HG02759 (cell line): ENCODE data around the gene ZNF414.

Source experiments
- ATAC-seq: cut with Tn5 transposase; IDR thresholded peaks from one replicate; pipeline ENCODE4 v1.9.1; 2021; ENCODE audit warnings: mild to moderate bottlenecking, moderate library complexity; ENCODE audit not compliant: unreplicated experiment

ZNF414 gene

DNA sequence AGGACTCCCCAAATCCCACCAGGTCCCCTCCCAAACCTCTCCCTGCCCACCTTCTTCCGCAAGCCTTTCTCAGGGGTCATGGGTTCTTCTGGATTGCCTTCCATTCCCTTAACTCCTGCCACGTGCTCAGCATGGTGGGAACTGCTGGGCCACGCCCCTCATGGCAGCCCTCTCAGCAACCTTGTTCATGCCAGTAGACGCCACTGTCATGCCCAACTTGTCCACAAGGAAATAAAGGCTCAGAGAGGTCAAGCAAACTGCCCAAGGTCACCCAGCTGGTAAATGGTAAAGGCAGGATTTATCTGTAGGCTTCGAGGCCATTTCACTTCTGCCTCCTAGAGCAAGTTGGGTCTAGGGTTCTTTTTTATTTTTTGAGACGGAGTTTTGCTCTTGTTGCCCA lies 22.4 kb downstream of the ZNF414 start:
- no peak for ATAC-seq

DNA sequence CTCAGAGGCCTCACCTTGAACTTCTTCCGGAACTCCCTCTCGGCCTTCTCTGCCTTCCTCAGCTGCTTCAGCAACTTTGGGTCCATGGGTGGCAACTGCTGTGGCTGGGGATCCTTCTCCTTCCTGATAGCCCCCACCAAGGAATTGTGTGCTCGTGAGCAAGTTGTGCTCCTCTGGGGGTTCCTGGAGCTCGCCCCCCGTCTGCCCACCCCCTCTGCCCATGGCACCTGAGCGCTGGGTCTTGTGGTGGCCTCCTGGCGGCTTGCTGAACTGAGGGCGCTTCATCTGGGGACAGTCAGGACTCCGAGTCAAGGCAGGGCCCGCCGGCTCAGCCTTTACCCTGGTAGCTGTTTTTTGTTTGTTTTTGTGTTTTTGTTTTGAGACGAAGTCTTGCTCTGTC lies 23.1 kb downstream of the ZNF414 start:
- no peak for ATAC-seq

DNA sequence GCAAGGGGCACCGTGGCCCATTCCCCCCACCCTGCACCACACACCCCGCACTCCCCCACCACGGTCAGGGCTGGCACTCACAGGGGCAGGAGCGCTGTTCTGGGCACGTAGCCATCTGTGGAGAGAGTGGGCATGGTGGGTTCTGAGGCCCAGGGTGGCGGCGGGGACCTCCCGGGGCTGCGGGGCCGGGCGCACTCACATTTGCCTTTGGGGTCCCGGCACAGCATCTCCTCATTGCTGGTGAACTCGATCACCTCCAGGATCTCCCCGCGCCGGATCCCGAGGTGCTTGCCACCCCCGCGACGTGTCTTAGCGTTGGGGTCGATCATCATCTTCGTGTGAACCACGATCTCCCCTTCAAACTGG lies 23.6 kb downstream of the ZNF414 start:
- no peak for ATAC-seq

DNA sequence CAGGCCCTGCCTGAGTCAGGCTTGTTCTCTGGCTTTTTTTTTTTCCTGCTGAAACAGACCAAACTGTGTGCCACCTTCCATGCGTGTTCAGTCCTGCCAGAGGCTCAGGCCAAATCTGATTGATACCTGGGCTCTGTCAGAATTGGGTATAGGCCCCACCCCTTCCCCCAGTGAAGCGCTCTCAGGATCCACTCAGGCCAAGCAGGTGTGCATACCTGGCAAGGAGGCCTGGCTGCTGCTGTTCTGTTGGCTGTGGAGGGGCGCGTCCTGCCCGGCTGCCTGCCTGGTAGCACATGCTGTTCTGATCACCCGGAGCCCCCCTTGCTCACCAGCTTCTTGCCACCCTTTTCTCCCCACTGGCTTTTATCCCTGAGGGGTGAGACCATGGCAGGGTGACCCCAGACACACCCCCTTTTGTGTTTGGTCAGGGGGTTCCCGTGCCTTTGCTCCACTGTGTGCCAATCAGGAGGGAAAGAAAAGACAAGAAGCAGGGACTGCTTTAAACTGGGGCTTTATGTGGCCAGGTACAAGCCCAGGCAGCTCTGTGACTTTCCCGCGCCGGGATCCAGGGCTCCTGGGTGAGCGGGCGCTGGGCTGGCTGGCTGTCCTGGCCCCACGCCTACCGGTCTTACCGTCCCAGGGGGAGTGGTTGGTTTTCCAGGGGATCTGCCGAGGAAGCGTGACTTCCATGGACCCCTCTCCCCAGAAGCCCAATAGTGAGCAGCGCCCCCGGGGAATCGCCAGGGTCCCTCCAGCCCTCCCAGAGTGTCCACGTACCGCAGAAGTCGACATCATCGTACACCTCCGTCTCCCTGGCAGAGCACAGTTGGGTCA lies 24.2 kb downstream of the ZNF414 start:
- ATAC-seq, result no peak

DNA sequence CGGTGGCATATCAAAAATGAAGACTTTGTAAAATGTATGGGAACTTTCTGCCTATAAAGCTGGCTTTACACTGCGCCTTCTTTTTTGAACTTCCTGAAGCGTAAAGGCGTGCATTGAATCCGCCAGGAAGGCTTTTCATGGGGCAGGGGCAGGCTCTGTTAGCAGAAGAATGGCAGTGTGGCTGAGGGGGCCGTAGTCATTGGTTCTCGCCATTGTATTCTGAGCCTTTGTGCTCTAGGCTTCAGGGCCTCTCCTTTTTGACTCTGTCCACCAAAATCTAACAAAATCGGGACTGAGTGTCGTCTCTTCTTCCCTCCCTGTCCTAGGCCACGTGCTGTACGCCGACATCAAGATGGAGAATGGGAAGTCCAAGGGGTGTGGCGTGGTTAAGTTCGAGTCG lies 25.6 kb downstream of the ZNF414 start:
- no peak for ATAC-seq

DNA sequence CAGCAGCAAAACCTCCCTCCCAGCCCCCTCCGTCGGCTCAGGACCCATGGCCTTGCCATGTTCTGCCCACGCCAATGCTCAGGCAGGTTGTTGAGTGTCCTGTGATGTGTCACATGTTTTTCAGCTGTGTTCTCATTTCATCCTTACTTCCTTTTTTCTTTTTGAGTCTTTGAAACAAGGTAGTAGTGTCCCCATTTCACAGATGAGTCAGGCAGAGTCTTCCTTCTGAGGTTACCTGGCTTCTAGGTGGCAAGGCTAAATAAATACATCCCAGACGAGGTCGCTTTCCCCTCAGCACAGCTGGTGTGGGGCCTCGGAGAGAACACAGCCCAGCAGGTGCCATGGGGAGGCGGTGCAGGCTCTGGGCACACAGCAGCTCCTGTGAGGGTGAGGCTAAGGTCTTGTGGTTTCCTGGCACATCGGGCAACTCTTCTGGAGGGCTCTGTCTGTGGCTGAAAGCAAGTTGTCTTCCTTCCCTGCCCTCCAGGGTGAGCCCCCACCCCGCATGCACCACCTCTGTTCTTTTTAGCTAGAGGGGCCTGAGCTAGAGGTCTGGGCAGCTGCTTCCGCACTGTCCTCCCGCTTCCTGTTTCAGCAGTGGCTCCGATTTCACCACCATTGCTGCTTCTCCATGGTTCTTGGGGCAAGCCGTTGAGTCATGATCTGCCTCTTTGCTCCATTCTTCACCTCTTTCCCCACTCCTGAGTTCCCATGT lies 26.7 kb downstream of the ZNF414 start:
- peak; percentile 75 for ATAC-seq

DNA sequence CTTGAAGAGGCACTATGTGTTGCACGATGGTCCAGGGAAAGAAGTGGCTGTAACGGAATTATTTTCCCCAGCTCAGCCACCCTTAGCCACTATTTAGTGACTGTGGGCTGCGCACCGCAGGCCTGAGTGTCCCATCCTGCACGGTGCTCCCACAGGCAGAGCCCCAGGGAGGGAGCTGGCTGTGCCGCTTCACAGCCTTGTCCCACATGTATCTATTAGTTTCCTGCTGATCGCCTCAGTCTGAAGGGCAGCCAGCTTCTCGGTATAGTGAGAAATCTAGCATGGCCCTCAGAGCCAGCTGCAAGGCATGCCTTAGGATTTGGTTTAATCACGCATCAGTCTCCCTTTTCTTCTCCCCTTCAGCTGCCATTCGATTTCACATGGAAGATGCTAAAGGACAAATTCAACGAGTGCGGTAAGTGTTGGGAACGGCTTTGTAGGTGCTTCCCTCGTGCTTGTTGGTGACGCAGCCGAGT lies 27.3 kb downstream of the ZNF414 start:
- no peak for ATAC-seq

DNA sequence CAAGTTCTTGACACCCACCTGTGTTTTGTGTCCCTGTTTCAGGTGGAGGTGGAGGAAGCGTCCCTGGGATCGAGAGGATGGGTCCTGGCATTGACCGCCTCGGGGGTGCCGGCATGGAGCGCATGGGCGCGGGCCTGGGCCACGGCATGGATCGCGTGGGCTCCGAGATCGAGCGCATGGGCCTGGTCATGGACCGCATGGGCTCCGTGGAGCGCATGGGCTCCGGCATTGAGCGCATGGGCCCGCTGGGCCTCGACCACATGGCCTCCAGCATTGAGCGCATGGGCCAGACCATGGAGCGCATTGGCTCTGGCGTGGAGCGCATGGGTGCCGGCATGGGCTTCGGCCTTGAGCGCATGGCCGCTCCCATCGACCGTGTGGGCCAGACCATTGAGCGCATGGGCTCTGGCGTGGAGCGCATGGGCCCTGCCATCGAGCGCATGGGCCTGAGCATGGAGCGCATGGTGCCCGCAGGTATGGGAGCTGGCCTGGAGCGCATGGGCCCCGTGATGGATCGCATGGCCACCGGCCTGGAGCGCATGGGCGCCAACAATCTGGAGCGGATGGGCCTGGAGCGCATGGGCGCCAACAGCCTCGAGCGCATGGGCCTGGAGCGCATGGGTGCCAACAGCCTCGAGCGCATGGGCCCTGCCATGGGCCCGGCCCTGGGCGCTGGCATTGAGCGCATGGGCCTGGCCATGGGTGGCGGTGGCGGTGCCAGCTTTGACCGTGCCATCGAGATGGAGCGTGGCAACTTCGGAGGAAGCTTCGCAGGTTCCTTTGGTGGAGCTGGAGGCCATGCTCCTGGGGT lies 28.2 kb downstream of the ZNF414 start:
- ATAC-seq, result no peak

DNA sequence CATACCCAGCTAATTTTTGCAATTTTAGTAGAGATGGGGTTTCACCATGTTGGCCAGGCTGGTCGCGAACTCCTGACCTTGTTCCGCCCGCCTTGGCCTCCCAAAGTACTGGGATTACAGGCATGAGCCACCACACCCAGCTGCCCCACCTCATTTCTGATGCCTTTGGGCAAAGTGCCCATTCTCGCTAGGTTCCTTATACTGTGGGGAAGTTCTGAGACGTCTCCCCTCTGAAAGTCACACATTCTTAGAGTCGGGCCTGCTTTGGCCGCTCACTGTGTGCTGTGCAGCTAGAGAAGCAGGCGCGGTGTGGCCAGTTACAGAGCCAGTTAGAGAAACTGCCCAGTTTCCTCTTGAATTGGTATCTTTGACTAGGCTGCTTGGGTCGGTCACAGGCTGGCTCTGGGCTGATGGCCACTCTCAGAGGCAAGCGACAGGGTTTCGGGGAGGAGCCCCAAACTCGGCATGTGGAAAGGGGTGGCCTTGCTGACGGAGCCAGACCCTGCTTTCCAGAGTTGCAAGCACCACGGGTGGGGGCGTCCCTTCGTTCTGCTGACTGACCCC lies 29.6 kb downstream of the ZNF414 start:
- ATAC-seq, result no peak

DNA sequence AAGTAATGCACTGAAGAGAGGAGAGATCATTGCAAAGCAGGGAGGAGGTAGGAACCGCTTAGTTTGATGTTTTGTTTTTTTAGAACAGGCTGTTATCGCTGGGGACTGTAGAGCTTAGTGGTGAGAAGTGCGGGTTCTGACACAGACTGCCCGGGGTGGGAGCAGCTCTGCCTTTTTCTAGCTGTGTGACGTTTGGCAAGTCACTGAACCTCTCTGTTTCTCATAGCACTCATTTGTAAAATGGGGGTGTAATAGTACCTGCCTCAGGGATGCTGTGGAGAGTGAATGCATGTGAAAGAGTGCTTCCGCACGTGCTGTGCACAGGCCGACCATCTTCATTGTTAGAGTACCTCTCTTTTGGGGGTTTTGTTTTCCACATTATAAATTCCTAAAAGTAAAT lies 30.8 kb downstream of the ZNF414 start:
- ATAC-seq, result no peak

DNA sequence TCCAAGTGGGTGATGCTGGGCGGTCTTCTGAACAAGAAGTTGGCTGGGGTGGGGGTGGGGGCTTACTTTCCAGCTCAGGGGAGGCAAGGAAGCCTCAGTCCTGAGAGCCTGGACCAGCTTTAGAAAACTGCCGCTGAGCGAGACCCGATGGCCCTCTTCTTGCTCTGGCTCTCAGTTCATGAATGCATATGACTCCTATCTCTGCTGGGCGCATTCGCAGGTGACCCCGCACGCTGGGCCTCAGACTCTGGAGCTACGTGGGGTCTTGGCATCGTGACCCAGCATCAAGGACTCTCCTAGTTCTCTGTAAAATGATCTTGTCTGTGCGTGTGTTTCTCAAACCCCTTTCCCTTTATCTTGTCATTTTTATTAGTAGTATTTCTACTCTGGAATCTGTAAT lies 31.3 kb downstream of the ZNF414 start:
- ATAC-seq, result no peak

DNA sequence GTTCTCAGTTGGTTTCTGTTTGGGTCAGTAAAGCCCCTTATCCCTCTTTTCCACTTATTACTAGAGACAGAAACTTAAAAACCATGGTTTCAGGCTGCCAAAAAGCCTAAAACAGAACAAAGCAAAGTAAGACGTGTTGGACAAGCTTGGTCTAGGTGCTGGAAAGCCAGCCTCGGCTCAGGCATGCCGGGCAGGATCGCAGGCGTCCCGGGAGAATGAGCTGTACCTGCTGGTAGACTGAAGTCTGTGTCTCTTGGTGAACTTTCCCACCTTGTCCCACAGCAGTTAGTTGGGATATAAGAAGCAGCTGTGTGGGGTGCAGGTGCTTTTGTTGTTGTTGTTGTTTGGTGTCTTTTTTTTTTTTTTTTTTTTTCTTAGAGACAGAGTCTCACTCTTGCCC lies 32.4 kb downstream of the ZNF414 start:
- ATAC-seq, result no peak

DNA sequence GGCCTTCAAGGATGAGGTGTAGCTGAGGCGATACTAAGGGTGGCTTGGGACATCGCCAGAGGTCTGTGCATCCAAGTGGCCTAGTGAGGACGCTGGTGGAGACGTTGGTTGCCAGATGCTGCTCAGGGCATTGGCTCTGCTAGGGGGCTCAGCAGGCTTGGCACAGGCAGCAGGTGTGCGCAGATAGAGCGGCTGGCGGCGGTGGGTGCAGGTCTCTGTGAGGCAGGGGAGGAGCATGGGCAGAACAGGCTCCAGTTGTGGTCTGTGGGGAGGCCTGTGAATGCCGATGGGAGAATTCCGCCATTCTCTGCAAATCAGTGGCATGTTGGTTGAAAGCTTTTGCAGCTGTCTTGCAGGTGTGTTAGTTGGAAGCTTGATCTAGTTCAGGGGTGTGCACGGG lies 32.8 kb downstream of the ZNF414 start:
- ATAC-seq, result no peak

DNA sequence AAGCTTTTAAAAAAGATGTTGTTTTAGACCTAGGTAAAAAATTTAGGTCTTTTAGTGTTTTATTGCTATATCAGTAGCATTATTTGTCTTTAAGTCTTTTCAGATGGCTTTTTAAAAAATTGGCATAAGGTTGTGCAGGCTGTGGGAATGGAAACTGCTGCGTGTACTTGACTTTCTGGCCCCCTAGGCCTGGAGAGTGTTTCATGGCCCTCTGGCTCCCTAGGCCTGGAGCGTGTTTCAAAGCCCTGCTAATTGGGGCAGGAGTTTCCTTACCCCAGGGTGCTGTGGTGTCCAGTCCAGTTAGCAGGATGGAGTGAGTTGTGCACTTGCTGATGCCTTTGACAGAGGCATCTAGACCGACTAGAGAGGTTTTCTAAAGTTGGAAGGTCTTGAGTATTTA lies 35.4 kb downstream of the ZNF414 start:
- ATAC-seq, result no peak

DNA sequence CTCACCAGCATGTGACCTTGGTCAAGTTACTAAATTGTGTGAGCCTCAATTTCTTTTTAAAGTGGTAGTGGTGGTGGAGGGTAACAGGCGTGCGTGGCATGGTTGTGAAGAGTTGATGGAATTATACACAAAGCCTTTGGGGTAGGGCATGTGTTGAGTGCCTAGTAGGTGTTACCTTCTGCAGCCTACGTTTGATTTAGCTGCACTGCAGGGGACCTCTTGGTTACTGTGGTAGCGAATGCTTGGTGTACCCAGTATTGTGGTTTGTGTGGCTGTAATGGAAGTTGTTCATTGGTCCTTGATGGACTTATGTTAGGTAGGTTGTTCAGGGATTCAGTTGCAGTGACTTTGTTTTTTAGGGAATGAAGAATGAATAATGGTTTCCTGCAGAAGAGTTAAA lies 36.1 kb downstream of the ZNF414 start:
- no peak for ATAC-seq

DNA sequence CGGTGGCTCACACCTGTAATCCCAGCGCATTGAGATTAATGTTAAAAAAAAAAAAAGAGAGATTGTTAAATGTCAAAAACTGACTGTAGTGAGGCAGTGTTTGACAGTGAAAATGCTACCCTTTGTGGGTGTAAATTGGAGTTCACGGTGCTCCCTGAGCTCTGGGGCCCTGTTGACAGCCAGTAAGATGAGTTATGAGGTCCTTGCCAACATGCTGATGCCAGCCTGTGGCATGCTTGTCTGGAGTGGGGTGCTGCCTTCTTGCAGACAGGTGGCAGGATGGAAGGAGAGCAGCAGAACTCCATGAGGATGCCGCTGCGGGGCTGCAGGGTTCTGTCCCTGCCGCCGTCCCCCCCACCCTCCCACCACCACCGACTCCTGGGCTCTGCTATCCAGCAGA lies 37.4 kb downstream of the ZNF414 start:
- ATAC-seq, result no peak

DNA sequence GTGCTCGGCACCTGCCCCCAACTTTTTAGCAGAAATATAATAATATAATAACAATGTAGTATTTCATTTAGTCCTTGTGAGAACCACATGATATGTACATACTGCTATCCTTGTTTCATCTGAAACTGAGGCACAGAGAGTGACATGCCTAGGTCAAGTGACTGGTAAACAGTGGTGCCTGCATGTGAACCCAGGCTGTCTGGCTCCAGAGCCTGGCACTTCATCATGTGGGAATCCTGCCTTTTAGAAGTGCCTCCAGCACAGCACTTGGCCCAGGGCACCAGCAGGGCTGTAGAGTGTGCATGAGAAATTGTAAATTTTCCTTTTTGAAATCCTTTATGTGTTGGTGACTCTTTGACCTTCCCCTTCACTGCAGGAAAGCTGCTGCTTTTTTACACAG lies 39.0 kb downstream of the ZNF414 start:
- no peak for ATAC-seq

DNA sequence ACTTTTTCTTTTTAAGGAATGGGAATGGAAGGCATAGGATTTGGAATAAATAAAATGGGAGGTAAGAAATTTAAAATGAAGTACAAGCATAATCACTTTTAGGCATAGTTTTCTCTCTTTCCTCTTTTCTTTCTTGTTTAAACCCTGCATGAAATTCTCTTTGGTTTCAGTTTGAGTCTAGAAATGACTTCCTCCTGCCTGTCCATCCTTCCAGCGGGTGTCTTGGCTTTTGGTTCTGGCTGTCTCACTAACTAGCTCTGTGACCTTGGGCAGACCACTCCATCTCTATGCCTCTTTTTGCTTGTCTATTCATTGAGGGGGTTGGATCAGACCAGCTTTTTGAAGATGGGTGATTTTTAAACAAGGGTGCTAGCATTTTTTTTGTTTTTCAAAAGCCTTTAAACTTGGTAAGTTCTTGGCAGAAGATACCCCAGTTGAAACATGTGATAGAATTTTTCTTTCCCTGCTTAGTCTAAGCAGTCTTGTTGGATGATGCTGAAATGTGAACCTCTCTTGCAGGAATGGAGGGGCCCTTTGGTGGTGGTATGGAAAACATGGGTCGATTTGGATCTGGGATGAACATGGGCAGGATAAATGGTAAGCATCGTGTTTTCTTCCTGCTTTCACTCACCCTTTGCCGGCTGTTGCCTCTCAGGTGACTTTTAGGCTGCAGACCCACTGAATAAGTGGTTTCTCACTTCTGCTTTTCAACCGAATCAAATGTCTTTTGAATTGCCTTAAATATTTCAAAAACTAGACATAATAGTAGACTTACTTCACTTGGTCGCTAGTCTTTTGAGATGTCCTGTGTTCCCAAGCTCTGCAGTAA lies 40.1 kb downstream of the ZNF414 start:
- no peak for ATAC-seq

DNA sequence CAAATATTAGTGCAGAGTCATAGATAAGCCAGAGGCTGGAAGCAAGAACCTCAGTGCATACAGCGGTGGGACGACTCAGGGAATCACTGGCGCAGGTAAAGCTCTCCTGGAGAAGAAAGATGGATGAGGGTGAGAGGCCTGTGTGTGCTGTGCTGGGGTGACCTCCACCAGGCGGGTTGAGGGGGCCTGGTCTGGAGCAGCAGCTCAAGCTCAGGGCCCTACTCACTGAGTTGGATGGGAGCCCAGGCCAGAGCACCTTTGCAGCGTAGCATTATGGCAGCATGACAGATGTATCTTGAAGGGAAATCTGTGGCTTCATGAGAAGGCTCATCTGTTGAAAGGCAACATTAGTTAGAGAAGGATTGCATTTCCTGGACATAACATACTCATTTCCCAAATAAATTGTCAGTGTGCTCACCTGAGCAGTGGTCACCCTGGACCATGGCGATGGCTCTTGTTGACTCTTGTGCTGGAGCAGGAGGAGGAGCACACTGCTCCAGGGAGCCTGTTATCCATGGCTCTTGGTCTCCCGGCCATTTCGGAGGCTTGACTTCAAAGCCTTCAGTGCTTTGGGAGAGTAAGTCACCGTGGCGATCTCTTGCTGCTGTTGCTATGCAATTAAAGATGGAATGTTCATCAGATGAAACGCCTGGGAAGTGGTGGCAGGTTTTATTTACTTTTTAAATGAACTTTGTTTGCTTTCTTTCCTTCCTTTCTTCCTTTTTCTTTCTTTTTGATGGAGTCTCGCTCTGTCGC lies 44.2 kb downstream of the ZNF414 start:
- ATAC-seq, result no peak
